Activated CD8-positive, alpha-beta T cell treated with anti-CD3 and anti-CD28 coated beads for 36 hours (primary cell): ENCODE measurements around the gene HABP4. TPM values are rescaled to one million over a fixed set of nuclear protein-coding genes. Genes with fewer than 3 reads are reported as not detected.

ENCODE experiments used
- ATAC-seq: fragments of 200-7000 bp; cut with Tn5 transposase; one replicate; pipeline ENCODE4 v1.10.0; 2021; ENCODE audit warnings: mild to moderate bottlenecking, moderate library complexity
- CTCF ChIA-PET: fragments of 350-600 bp; sonication (Branson Sonifier 250); formaldehyde crosslinking; loops from one replicate; lab custom pipeline; 2021; ENCODE audit warnings: antibody characterized with exemption; lab: Charles Lee
- POLR2A ChIA-PET: fragments of 350-600 bp; sonication (Branson Sonifier 250); formaldehyde crosslinking; loops from one replicate; lab custom pipeline; 2021; ENCODE audit warnings: antibody characterized with exemption; lab: Charles Lee
- DNase-seq: peaks from one replicate; pipeline ENCODE4 v3.0.0-alpha.2; 2020
- H3K27ac Mint-ChIP-seq: one replicate; pipeline ENCODE4 v1.8.0; 2021; ENCODE audit warnings: mild to moderate bottlenecking, mixed read lengths
- H3K27me3 Mint-ChIP-seq: one replicate; pipeline ENCODE4 v1.8.0; 2021; ENCODE audit warnings: mixed read lengths
- H3K36me3 Mint-ChIP-seq: one replicate; pipeline ENCODE4 v1.8.0; 2021; ENCODE audit warnings: low read depth, mixed read lengths
- H3K4me1 Mint-ChIP-seq: one replicate; pipeline ENCODE4 v1.8.0; 2021; ENCODE audit warnings: low read depth, mixed read lengths
- H3K4me3 Mint-ChIP-seq: one replicate; pipeline ENCODE4 v1.8.0; 2021; ENCODE audit warnings: mild to moderate bottlenecking, moderate library complexity, mixed read lengths
- H3K9me3 Mint-ChIP-seq: one replicate; pipeline ENCODE4 v1.8.0; 2021; ENCODE audit warnings: mixed read lengths
- intact Hi-C: fragments of 100-400 bp; cut with micrococcal nuclease; formaldehyde crosslinking; loops from one replicate; pipeline ENCODE4 v1.10.0; 2022
- total RNA-seq, 2 experiments: library from RNA; stranded (reverse); gene quantifications; one replicate each; pipeline ENCODE4 v1.2.3, GENCODE V29; 2021
- TF ChIP-seq, protein P1 (sequence below): fragments of 200-600 bp; IDR thresholded peaks from one replicate; pipeline ENCODE4 v1.8.0; 2022; ENCODE audit warnings: antibody characterized with exemption, mild to moderate bottlenecking

Gene HABP4
- total RNA-seq, 2 experiments from 2014 or later: 7.0 to 8.3 TPM

DNA sequence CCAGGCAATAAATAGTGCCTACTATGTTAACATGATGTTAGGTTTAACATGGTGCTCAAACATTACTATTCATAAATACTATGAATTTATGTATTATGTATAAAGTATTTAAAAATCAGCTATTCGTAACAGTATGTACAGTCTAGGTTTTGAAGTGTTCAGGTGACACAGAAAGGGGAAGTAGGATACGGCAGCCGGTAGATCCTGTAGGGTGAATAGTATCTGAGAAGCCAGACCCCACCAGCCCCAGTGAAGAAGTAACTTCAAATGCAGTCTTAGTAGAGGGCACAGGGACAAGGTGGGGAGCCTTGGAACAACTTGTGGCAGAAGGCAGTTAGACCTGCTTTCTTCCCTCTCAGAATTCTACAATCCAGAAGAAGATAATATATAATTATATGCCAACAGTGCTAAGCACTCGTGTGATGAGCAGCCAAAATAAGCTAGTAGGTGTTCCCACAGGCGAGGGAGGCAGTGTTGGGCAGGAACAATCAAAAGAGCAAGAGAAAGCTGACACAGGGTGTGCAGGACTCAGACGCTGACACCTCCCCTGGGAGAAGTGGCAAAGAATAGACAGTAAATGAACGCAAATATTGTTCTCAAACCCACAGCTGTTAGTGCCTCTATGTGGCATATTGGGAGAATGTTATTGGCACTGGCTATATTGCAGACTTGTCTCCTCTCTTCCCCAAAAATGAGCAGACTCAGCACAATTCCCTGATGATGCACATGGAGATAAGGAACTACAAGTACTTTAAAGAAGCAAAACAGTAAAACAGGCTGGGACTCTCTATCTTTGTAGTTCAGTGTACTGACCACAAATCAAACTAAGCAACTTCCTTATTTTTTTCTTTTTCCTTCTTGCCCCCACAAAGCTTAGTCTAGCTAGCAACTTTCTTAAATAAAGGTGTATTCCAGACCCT is 36.4 kb upstream of the HABP4 start:
- Mint-ChIP-seq H3K9me3 (no peaks in the 10 kb centered on the region), H3K4me1 (peaks cover 33% of the 10 kb centered on the region), H3K36me3 (peaks cover 42% of the 10 kb centered on the region), H3K27me3 (no peaks in the 10 kb centered on the region), H3K27ac (peak overlapping the region; percentile 74), H3K4me3 (peak overlapping the region; percentile 13)
- TF ChIP-seq, protein P1, sequence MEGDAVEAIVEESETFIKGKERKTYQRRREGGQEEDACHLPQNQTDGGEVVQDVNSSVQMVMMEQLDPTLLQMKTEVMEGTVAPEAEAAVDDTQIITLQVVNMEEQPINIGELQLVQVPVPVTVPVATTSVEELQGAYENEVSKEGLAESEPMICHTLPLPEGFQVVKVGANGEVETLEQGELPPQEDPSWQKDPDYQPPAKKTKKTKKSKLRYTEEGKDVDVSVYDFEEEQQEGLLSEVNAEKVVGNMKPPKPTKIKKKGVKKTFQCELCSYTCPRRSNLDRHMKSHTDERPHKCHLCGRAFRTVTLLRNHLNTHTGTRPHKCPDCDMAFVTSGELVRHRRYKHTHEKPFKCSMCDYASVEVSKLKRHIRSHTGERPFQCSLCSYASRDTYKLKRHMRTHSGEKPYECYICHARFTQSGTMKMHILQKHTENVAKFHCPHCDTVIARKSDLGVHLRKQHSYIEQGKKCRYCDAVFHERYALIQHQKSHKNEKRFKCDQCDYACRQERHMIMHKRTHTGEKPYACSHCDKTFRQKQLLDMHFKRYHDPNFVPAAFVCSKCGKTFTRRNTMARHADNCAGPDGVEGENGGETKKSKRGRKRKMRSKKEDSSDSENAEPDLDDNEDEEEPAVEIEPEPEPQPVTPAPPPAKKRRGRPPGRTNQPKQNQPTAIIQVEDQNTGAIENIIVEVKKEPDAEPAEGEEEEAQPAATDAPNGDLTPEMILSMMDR: no peak
- DNase-seq (no peak), ATAC-seq (no peak)
- ChIA-PET CTCF (no interaction called here), POLR2A (interaction anchor here (0.7 to 1.9 kb wide), 3 partner anchors 14 to 80 kb away, joined by 3 to 8 read pairs (median 3); no protein-coding TSS in a partner anchor)
- intact Hi-C loops: no loop called here

DNA sequence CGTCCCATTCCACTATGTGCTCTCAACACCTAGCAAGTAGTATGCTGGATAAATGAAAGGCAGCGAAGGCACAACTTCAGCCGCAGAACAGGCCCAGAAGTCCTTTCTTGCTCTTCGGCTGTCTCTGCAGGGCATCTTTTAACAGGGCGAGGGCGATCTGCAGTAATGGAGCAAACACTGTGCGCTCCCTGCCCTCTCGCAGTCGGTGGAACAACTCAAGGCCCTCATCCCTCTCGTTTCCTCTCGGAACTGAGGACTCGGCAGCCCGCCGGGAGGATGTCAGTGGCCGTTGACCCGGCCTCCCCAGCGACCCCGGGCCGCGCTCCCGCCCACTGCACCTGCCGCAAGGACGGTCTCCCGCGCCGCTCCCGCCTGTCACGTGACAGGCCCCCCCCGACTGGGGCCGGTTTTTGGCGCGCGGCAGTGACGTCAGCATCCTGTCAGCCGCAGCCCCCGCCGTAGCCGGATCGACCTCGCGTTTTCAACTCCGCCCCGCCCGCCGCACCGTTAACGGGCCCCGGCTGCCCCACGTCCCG is 32.9 kb upstream of the HABP4 start:
- TF ChIP-seq, protein P1: no peak
- peak overlapping the region; percentile 93 for H3K4me3 Mint-ChIP-seq
- H3K36me3 Mint-ChIP-seq: peaks cover 22% of the 10 kb centered on the region
- intact Hi-C loops: no loop called here
- ChIA-PET POLR2A (interaction anchor here (0.9 to 1.3 kb wide), 5 partner anchors 16 to 252 kb away, joined by 3 to 4 read pairs (median 4); partner anchors contain the start of gene HABP4), CTCF (no interaction called here)
- peaks cover 44% of the 10 kb centered on the region for H3K4me1 Mint-ChIP-seq
- DNase-seq (peak; percentile 90), ATAC-seq (peak; percentile 4)
- no peaks in the 10 kb centered on the region for H3K9me3 Mint-ChIP-seq
- peak overlapping the region; percentile 84 for H3K27ac Mint-ChIP-seq
- H3K27me3 Mint-ChIP-seq: no peaks in the 10 kb centered on the region

DNA sequence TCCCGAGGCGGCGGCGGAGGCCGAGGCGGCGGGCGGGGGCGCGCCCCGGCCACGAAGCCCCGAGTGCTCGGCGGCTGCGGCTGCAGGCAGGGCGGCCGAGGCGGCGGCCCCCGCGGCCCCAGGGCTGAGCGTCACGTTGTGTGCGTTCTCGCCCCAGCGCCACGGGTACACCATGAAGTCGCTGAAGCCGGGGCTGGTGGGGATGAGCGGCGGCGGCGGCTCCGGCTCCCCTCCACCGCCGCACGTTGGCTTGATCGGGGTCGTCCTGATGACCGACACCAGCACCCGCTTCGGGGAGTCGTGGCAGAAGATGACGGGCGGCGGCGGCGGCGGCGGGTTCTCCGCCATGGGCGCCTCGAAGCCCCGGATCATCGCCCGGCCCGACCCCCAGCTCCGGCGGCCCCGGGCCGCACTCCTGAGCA is 32.3 kb upstream of the HABP4 start:
- H3K36me3 Mint-ChIP-seq: peaks cover 20% of the 10 kb centered on the region
- TF ChIP-seq, protein P1: no peak
- ATAC-seq: no peak
- peak overlapping the region; percentile 93 for H3K4me3 Mint-ChIP-seq
- intact Hi-C loops: no loop called here
- H3K4me1 Mint-ChIP-seq: peaks cover 44% of the 10 kb centered on the region
- no peaks in the 10 kb centered on the region for H3K27me3 Mint-ChIP-seq
- no peaks in the 10 kb centered on the region for H3K9me3 Mint-ChIP-seq
- DNase-seq: no peak
- ChIA-PET POLR2A (interaction anchor here (1.0 kb wide), 1 partner anchor 150 kb away, joined by 3 read pairs; no protein-coding TSS in a partner anchor), CTCF (no interaction called here)
- H3K27ac Mint-ChIP-seq: peak overlapping the region; percentile 91

DNA sequence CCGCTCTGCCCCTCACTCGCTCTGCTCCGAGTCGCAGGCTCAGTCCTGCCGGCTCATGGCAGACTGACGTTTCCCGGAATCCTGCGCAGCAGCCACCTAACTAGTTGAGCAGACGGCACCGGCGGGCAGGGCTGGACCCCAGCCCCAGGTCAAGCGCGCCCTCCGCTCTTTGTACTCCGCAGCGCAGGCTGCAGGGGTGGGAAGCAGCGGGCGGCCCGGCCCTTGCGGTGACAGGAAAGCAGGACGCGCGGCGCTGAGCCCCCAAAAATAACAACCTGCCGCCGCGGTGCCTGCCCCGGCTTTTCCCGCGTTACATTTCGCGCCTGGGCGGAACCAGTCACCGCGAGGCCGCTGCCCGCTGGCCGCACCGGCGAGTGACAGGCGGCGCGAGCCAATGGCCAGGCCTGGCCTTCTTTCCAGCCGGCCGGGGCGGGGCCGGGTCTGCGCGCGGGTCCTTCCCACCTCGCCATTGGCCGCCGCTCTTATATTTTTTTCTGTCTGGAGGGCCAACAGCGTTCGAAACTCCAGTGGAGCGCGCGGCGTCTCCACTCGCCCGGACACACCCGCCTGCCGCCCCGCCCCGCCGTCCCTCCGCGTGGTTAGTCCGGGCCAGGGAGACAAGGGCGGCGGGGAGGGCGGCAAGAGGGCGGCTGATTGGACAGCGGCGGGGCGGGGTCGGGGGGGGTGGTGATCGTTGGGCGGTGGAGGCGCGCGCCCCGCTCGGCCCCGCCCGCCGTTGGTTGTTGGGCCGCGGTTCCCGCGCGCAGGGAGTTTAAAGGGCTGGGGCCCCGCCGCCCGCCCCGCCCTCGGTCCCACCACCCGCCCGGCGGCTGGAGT is 31.7 kb upstream of the HABP4 start, which contains the start of gene ZNF367:
TSS of gene ZNF367 (minus strand) at position 288 of the 837 bp plus-strand sequence. CDS start 338 bp downstream, outside the sequence.
- H3K4me3 Mint-ChIP-seq: peak within 1 kb of the TSS; percentile 93
- no peaks in the 10 kb centered on the region for H3K27me3 Mint-ChIP-seq
- peak; percentile 82 for ATAC-seq
- peak; percentile 96 for DNase-seq
- peaks cover 20% of the 10 kb centered on the region for H3K36me3 Mint-ChIP-seq
- ChIA-PET POLR2A (interaction anchor here (1.0 kb wide), 1 partner anchor 149 kb away, joined by 3 read pairs; no protein-coding TSS in a partner anchor), CTCF (no interaction called here)
- H3K4me1 Mint-ChIP-seq: peaks cover 41% of the 10 kb centered on the region
- TF ChIP-seq, protein P1: no peak
- H3K27ac Mint-ChIP-seq: peak within 1 kb of the TSS; percentile 91
- intact Hi-C loops: no loop called here
- no peaks in the 10 kb centered on the region for H3K9me3 Mint-ChIP-seq
